Ramos (cell line): ENCODE results near the gene NDUFB6.
"Not testable (repeated sequence)": the region's sequence is repeated elsewhere in the genome, so short reads cannot be mapped to it uniquely, and the experiment has no call there.

Experiments used
- in situ Hi-C: fragments of 300-500 bp; cut with MboI; formaldehyde crosslinking; loops from one replicate; pipeline ENCODE4 v1.14.3; 2022; ENCODE audit warnings: low sequenced_read_pairs; ENCODE audit not compliant: unreplicated experiment

NDUFB6 gene

GRCh38 chr9:32572900-32573523, at the start of gene NDUFB6:
NDUFB6 (minus strand) TSS chr9:32573159; CDS start chr9:32573060, 99 bp downstream.
- in situ Hi-C loops: loop anchor here (5.0 to 10.0 kb wide), 2 partner anchors 191 to 402 kb away; partner anchors contain the start of gene ACO1

- in situ Hi-C loops: no loop called here
Observed at GRCh38 chr9:32618261-32618660, 45.3 kb upstream of the NDUFB6 start.

- in situ Hi-C loops: no loop called here
Observed at GRCh38 chr9:32606811-32607210, 33.9 kb upstream of the NDUFB6 start.

GRCh38 chr9:32603914-32604852, 31.2 kb upstream of the NDUFB6 start:
- in situ Hi-C loops: no loop called here

- in situ Hi-C loops: not testable (repeated sequence)
Observed at GRCh38 chr9:32599021-32599420, 26.1 kb upstream of the NDUFB6 start.

- in situ Hi-C loops: no loop called here
Observed at GRCh38 chr9:32596936-32597335, 24.0 kb upstream of the NDUFB6 start.

GRCh38 chr9:32596096-32596865, 23.3 kb upstream of the NDUFB6 start:
- in situ Hi-C loops: no loop called here

- in situ Hi-C loops: no loop called here
Observed at GRCh38 chr9:32590898-32591297, 17.9 kb upstream of the NDUFB6 start.

- in situ Hi-C loops: no loop called here
Observed at GRCh38 chr9:32590476-32590875, 17.5 kb upstream of the NDUFB6 start.

- in situ Hi-C loops: no loop called here
Observed at GRCh38 chr9:32589083-32589723, 16.2 kb upstream of the NDUFB6 start.

GRCh38 chr9:32587901-32588300, 14.9 kb upstream of the NDUFB6 start:
- in situ Hi-C loops: no loop called here

GRCh38 chr9:32584784-32585183, 11.8 kb upstream of the NDUFB6 start:
- in situ Hi-C loops: no loop called here

- in situ Hi-C loops: no loop called here
Observed at GRCh38 chr9:32581512-32582143, 8.7 kb upstream of the NDUFB6 start.

GRCh38 chr9:32580631-32581300, 7.8 kb upstream of the NDUFB6 start:
- in situ Hi-C loops: no loop called here

GRCh38 chr9:32579706-32580331, 6.9 kb upstream of the NDUFB6 start:
- in situ Hi-C loops: loop anchor here (10.0 kb wide), 1 partner anchor 395 kb away; no protein-coding TSS in a partner anchor

- in situ Hi-C loops: loop anchor here (10.0 kb wide), 1 partner anchor 396 kb away; no protein-coding TSS in a partner anchor
Observed at GRCh38 chr9:32578976-32579375, 6.0 kb upstream of the NDUFB6 start.

- in situ Hi-C loops: loop anchor here (10.0 kb wide), 1 partner anchor 397 kb away; no protein-coding TSS in a partner anchor
Observed at GRCh38 chr9:32577316-32577715, 4.4 kb upstream of the NDUFB6 start.

GRCh38 chr9:32574858-32575257, 1.9 kb upstream of the NDUFB6 start:
- in situ Hi-C loops: loop anchor here (5.0 to 10.0 kb wide), 2 partner anchors 193 to 400 kb away; partner anchors contain the start of gene ACO1
